Memory B cell (primary cell): ENCODE results near the gene UMODL1.

ENCODE experiments used
- ATAC-seq: fragments of 150-1000 bp; cut with Tn5 transposase; 2 replicates; pipeline ENCODE4 v1.10.0; 2021; ENCODE audit warnings: low read depth, mild to moderate bottlenecking, moderate library complexity
- DNase-seq, 2 donors: peaks; one replicate each; pipeline ENCODE4 v3.0.0; 2022; ENCODE audit warnings: low spot score in 2 of 2
- H3K27ac Mint-ChIP-seq: one replicate; pipeline ENCODE4 v1.8.0; 2022; ENCODE audit warnings: mild to moderate bottlenecking, moderate library complexity, mixed read lengths
- H3K27me3 Mint-ChIP-seq: one replicate; pipeline ENCODE4 v1.8.0; 2022; ENCODE audit warnings: mixed read lengths
- H3K36me3 Mint-ChIP-seq: one replicate; pipeline ENCODE4 v1.8.0; 2022; ENCODE audit warnings: mild to moderate bottlenecking, mixed read lengths
- H3K4me1 Mint-ChIP-seq: one replicate; pipeline ENCODE4 v1.8.0; 2022; ENCODE audit warnings: mixed read lengths
- H3K4me3 Mint-ChIP-seq: one replicate; pipeline ENCODE4 v1.8.0; 2022; ENCODE audit warnings: mild to moderate bottlenecking, moderate library complexity, mixed read lengths
- H3K9me3 Mint-ChIP-seq: one replicate; pipeline ENCODE4 v1.8.0; 2022; ENCODE audit warnings: mixed read lengths

Gene UMODL1

DNA sequence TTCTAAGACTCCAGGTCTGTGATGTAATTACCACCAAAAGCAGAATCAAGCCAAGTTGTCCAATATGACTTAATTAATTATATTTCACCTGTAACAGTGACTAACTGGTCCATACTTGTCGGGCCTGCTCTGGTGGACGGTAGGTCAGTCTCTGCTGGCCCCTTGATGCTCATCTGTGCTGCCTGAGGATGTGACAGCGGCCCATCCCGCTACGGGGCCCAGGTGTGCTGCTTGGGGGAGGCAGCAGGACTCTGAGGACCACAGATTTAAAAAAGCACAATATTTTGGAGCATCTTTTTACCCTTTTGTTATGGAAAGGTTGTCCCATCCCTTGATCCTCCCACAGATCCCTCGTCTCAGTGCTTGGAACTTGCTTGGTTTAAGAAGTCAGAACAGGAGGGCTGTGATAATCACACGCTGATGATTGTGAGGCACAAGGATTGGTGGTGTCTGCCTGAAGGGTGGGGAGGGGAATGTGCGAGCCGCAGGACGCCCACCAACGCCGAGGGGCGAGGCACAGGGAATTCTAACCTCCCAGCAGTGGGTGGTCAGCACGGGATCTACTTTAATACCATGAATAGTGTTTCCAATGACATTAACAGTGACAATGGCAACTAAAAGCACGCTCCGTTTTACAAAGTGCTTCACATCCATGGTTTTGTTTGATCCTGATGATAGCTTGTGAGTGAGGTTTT is 27.8 kb upstream of the UMODL1 start:
- DNase-seq, result no peak
- H3K9me3 Mint-ChIP-seq, result peaks cover 2% of the 10 kb centered on the region
- no peak overlapping the region for H3K27ac Mint-ChIP-seq
- no peaks in the 10 kb centered on the region for H3K27me3 Mint-ChIP-seq
- no peaks in the 10 kb centered on the region for H3K36me3 Mint-ChIP-seq
- ATAC-seq, result no peak
- peaks cover 6% of the 10 kb centered on the region for H3K4me1 Mint-ChIP-seq
- no peak overlapping the region for H3K4me3 Mint-ChIP-seq

DNA sequence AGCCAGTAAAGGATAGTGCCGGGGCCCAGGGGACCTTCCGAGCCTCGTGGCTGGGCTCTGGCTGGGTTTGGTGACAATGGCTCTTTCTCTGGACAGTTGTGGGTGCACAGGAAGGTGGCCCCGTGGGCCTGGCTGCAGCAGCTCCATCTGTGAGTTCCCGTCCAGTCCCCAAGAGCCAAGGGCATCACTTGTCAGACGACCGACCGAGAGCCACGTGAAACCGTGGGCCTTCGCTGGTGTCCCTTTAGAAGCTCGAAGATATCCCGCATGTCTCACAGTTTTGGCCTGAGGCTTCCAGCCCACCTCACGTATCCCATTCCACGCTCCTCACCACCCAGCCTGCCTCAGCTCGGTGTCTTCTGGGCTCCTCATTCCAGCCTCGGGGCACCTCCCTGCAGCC is 27.2 kb upstream of the UMODL1 start:
- H3K27me3 Mint-ChIP-seq, result no peaks in the 10 kb centered on the region
- no peaks in the 10 kb centered on the region for H3K36me3 Mint-ChIP-seq
- H3K9me3 Mint-ChIP-seq, result no peaks in the 10 kb centered on the region
- H3K4me3 Mint-ChIP-seq, result no peak overlapping the region
- DNase-seq (no peak), ATAC-seq (no peak)
- no peak overlapping the region for H3K27ac Mint-ChIP-seq
- peaks cover 4% of the 10 kb centered on the region for H3K4me1 Mint-ChIP-seq

DNA sequence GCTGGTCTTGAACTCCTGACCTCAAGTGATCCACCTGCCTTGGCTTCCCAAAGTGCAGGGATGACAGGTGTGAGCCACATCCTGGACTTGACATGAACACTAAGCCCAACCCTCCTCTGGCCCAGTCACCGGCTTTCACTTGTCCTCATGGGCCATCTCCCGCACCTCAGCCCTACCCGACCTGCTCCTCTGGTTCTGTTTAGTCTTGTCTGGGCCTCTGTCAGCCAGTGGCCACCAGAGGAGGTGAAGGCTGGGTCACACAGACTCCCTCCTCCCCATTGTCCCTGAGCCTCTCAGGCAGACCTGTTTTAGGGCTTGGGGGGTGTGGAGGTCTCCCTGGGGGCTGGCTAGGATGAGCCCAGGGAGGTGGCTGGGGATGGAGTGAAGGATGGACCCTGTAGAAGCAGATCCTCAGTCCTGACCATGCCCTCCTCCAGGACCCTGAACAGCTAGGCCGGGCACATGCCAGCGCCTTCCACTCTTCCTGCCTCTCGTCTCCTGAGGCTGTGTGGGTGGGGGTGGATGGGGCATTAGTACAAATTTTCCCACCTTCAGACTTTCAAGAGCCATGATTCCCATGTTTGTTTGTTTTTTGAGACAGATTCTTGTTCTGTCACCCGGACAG is 26.1 kb upstream of the UMODL1 start:
- Mint-ChIP-seq H3K36me3 (no peaks in the 10 kb centered on the region), H3K4me3 (no peak overlapping the region), H3K27ac (no peak overlapping the region), H3K4me1 (peaks cover 4% of the 10 kb centered on the region), H3K27me3 (no peaks in the 10 kb centered on the region), H3K9me3 (no peaks in the 10 kb centered on the region)
- DNase-seq, result no peak
- ATAC-seq, result no peak

DNA sequence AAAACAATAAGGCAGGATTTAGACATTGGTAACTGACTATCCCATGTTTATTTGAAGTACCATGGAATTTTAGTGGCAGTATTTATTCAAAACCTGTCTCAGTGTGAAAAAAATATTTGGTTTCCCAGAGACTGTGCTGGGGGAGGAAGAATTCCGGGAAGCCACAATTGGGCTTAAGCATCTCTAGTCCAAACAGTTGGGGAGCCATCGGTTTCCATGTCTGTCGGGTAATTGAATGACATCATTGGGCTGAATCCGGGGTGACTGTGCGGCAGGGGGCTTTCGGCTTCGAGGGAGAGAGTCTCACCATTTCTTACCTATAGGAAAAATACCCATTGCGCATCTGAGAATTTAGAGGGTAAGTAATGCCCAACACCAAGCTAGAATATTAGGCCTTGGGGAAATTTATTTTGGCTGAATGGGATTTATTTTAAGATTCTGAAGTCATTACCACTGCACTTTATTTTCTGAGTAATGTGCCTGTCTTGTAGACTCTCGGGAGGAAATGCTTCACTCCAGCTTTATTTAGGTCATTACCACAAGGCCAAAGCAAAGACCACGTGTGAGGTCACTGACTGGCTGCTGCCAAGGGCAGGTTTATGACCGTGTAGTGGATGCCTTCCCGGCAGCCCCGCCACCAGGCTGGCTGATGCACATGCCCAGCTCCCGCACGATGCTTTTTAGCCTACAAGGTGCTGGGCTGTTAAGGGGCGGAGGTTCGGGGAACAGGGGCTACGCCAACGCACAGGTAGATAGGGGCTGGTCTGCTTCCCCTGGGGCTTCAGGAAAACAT is 23.1 kb upstream of the UMODL1 start:
- Mint-ChIP-seq H3K36me3 (no peaks in the 10 kb centered on the region), H3K27ac (no peak overlapping the region), H3K27me3 (no peaks in the 10 kb centered on the region), H3K4me3 (no peak overlapping the region), H3K4me1 (peaks cover 3% of the 10 kb centered on the region), H3K9me3 (no peaks in the 10 kb centered on the region)
- DNase-seq, result no peak
- ATAC-seq, result no peak

DNA sequence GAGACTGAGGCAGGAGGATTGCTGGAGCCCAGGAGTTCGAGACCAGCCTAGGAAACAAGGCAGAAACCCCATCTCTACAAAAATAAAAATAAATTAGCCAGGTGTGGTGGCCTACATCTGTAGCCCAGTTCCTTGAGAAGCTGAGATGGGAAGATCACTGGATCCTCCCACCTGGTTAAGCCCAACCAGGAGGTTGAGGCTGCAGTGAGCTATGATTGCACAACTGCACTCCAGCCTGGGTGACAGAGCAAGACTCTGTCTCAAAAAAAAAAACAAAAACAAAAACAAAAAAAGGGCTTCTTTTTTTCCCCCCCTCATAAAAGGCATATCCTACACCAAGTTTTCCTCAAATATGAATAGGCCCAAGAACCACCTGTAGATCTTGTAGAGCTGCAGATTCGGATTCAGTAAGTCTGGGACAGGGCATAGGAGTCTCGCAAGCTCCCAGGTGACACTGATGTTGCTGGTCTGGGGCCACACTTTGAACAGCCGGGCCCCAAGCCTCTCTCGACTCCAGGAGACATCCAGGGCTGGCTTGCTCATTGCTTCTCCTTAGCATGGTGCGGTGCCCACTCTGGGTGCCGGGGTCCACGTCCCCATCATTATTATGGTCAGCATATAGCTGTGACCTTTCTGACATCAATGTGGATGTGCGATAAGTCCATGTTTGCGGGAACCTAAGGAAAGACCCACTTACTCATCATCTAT is 22.1 kb upstream of the UMODL1 start:
- H3K36me3 Mint-ChIP-seq, result no peaks in the 10 kb centered on the region
- ATAC-seq (no peak), DNase-seq (no peak)
- no peak overlapping the region for H3K4me3 Mint-ChIP-seq
- H3K9me3 Mint-ChIP-seq, result no peaks in the 10 kb centered on the region
- H3K27ac Mint-ChIP-seq, result no peak overlapping the region
- H3K27me3 Mint-ChIP-seq, result no peaks in the 10 kb centered on the region
- peaks cover 3% of the 10 kb centered on the region for H3K4me1 Mint-ChIP-seq

DNA sequence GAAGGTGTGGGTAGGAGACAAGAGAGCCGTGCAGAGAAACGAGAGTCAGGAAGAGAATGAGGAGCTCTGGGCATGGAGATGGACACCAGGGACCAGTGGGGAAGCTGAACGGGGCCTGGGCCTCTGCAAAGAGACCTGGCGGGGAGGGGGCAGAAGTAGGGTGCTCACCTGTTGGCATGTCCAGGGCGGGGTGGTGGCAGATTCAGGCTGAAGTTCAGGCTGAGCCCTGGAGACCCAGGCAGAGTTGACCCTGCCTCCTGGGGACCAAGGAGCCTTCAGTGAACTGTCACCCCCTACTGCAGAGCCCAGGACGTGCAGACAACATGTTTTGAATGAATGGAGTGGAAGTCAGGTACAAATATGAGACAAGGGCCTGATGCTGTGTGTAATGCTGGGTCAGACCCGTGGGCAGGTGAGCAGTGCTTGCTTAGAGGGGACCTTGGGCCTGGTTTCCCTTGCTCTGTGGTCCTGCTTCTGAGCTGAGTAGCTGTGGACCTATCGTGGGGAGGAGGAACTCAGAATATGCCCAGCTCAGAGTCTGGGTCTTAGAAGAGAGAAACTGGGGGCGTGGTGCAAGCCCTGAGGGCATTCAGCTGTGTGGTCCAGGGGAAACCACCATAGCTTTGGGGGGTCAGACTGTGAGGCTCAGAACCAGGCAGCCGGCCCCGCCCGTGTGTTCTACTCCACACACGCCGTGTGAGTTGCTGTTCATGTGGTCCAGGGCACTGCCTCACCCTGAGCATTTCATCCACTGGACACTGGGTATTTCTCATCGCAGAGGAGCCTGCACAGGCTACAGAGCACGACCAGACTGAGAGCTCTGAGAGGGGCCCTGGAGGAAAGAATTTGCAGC is 21.3 kb upstream of the UMODL1 start:
- ATAC-seq (no peak), DNase-seq (no peak)
- no peaks in the 10 kb centered on the region for H3K27me3 Mint-ChIP-seq
- H3K9me3 Mint-ChIP-seq, result no peaks in the 10 kb centered on the region
- no peak overlapping the region for H3K4me3 Mint-ChIP-seq
- H3K4me1 Mint-ChIP-seq, result peaks cover 3% of the 10 kb centered on the region
- no peak overlapping the region for H3K27ac Mint-ChIP-seq
- H3K36me3 Mint-ChIP-seq, result no peaks in the 10 kb centered on the region

DNA sequence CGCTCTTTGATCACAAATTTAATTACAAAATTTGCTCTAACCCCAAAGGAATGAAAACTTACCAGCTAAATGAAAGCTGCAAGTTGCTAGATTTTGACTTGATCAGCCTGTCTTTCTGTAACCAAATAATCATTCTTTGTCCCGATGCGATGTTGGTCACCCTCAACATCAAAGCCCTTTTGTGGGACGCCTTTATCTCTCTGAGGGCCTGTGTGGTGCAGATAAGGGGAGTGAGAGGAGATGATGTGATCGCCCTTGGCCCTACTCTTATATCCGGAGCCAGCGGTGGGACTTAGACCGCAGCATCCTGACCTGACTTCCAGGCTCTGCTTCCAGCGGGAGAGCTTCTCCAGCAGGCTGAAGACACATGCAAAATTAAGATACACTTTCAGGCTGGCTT is 19.3 kb upstream of the UMODL1 start:
- DNase-seq, result no peak
- Mint-ChIP-seq H3K4me3 (no peak overlapping the region), H3K36me3 (no peaks in the 10 kb centered on the region), H3K27me3 (no peaks in the 10 kb centered on the region), H3K9me3 (no peaks in the 10 kb centered on the region), H3K4me1 (peaks cover 6% of the 10 kb centered on the region), H3K27ac (no peak overlapping the region)
- ATAC-seq, result no peak

DNA sequence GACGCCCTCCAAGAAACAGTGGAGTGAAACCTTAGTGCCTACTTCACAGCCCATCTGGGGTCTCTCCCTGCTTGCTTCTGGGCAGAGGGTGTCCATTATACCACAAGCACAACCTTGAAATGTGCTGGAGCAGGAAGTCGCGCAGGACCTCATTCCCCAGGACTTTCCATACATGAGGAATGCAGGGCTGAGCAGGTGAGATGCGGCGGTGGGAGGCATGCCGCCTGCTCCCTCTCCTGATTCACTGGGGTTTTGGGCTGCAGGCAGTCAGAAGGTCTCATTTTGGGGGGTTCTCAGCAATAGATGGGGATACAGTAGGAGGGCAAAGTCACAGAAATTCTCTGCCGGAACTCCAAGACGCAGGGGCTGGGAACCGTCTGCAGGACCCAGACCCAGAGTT is 15.7 kb upstream of the UMODL1 start:
- Mint-ChIP-seq H3K27ac (no peak overlapping the region), H3K4me3 (no peak overlapping the region), H3K36me3 (no peaks in the 10 kb centered on the region), H3K27me3 (no peaks in the 10 kb centered on the region), H3K4me1 (peaks cover 31% of the 10 kb centered on the region), H3K9me3 (no peaks in the 10 kb centered on the region)
- DNase-seq, result no peak
- ATAC-seq, result no peak

DNA sequence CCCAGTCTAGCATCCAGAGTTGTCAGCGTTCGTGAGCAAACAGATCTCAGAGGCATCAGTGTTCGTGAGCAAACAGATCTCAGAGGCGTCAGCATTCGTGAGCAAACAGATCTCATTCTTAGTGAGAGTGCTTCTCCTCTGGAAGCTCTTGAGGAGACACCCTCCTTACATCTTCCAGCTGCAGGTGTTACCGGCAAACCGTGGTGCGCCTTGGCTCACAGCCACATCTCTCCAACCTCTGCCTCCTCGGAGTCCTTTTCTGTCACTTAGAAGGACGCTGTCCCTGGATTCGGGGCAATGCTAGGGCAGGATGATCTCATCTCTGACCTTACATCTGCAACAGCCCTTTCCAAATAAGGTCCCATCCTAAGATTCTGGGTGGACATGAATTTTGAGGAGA is 14.6 kb upstream of the UMODL1 start:
- Mint-ChIP-seq H3K27me3 (no peaks in the 10 kb centered on the region), H3K4me1 (peaks cover 37% of the 10 kb centered on the region)

DNA sequence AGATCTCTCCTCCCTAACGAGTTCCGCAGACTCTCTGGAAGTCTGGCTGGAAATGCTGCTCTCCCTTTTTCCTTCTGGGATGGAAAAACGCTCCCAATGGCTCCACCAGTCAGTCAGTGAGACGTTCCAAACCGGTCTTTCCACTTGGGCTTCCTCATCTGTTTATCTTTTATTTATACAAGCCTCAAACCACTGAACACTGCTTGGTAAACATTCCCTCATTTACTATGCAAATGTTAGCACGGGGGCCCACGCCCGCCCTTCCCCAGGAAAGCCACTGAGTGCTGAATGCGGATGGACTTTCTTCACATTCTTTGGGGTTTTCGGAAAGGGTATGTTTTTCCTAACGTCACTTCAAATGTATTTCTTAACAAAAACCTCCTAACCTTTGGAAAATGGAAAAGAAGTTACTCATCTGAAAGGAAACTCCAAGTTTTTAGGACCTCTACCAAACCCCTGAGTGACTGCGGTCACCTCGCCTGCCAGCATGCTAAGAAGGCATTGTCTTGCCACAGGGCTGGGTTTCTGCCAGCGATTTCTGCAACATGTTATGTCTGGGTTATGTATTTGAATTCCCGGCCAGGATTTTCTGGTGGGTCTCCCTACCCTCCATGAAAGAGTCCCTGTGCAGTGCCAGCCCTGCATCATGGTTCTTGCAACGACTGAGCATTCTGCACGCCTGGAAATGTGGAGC is 14.0 kb upstream of the UMODL1 start:
- ATAC-seq (no peak), DNase-seq (no peak)
- no peaks in the 10 kb centered on the region for H3K36me3 Mint-ChIP-seq
- H3K4me3 Mint-ChIP-seq, result peak overlapping the region; percentile 25
- peaks cover 44% of the 10 kb centered on the region for H3K4me1 Mint-ChIP-seq
- no peaks in the 10 kb centered on the region for H3K9me3 Mint-ChIP-seq
- peak overlapping the region; percentile 24 for H3K27ac Mint-ChIP-seq
- no peaks in the 10 kb centered on the region for H3K27me3 Mint-ChIP-seq

More for the DNA sequence above, 14.6 kb upstream of the UMODL1 start:
- Mint-ChIP-seq H3K27ac (no peak overlapping the region), H3K4me3 (no peak overlapping the region), H3K9me3 (no peaks in the 10 kb centered on the region), H3K36me3 (no peaks in the 10 kb centered on the region)
- ATAC-seq (no peak), DNase-seq (no peak)

DNA sequence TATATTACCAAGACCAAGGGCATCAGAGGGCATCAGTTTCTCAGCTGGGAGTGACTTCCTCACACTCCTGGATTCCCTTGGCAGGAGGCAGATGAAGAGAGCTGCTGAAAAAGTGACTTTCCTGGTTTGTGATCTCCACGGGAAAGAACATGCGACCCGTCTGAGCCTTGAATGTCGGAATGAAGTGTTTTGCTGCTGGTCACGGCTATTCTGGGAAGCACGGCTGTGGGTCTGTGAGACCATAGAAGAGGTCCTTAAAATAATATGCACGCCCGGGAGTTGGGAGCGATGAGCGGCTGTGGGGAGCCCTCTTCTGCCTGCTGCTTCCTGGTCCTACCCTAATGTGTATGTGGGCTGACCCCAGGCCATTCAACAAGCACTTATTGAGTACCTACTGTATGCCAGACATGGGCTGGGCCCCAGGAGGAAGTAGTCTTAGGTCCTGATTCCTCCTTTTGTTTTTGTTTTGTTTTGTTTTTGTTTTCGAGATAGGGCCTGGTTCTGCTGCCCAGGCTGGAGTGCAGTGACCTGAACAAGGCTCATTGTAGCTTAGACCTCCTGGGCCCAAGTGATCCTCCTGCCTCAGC is 13.2 kb upstream of the UMODL1 start:
- Mint-ChIP-seq H3K9me3 (no peaks in the 10 kb centered on the region), H3K4me1 (peaks cover 46% of the 10 kb centered on the region), H3K36me3 (no peaks in the 10 kb centered on the region), H3K27ac (peak overlapping the region; percentile 24), H3K4me3 (no peak overlapping the region), H3K27me3 (no peaks in the 10 kb centered on the region)
- DNase-seq, result no peak
- no peak for ATAC-seq

DNA sequence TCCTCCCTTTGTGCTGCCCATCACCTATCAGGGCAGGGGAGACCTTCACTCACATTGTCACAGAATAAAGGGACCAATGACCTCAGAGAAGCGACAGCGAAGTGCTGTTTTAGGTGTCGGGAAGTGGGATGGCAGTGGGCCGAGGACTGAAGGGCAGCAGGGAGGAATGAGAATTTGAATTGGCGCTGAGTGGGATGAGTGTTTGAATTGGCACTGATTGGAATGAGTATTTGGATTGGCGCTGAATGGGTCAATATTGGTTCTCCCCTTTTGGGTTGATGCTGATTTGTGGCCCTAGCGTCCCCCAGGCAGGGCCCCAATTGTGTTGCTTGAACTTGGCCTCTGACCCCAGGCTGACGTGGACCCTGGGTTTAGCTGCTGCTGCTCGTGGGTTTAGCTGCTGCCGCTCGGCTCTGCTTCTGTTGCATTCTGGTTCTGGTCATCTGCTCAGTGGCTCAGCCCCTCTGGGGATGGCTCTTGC is 12.4 kb upstream of the UMODL1 start:
- Mint-ChIP-seq H3K4me3 (no peak overlapping the region), H3K9me3 (no peaks in the 10 kb centered on the region), H3K27ac (no peak overlapping the region), H3K4me1 (peaks cover 52% of the 10 kb centered on the region), H3K36me3 (no peaks in the 10 kb centered on the region), H3K27me3 (no peaks in the 10 kb centered on the region)
- ATAC-seq, result no peak
- no peak for DNase-seq
